ENCODE results near the gene KDM8.
A peak's percentile ranks its signal among the peaks of the same experiment; 100 is the strongest.

Gene KDM8

GRCh38 chr16:27231692-27232060, 28.4 kb downstream of the KDM8 start:
- DNase-seq (ENCODE audit: low read depth): no peak

- no peak for DNase-seq (ENCODE audit: low read depth)
Observed at GRCh38 chr16:27232061-27232900, 29.0 kb downstream of the KDM8 start.

- no peak for DNase-seq (ENCODE audit: low read depth)
Observed at GRCh38 chr16:27232901-27233625, 29.7 kb downstream of the KDM8 start.

GRCh38 chr16:27233731-27234130, 30.4 kb downstream of the KDM8 start:
- no peak for DNase-seq (ENCODE audit: low read depth)

GRCh38 chr16:27234171-27234570, 30.8 kb downstream of the KDM8 start:
- no peak for DNase-seq (ENCODE audit: low read depth)

- no peak for DNase-seq (ENCODE audit: low read depth)
Observed at GRCh38 chr16:27234603-27235002, 31.3 kb downstream of the KDM8 start.

GRCh38 chr16:27235055-27235937, 32.0 kb downstream of the KDM8 start:
- DNase-seq (ENCODE audit: low read depth): peak; percentile 79

- no peak for DNase-seq (ENCODE audit: low read depth)
Observed at GRCh38 chr16:27235938-27236245, 32.6 kb downstream of the KDM8 start.

GRCh38 chr16:27236635-27237218, 33.4 kb downstream of the KDM8 start:
- DNase-seq (ENCODE audit: low read depth): no peak

- DNase-seq (ENCODE audit: low read depth): no peak
Observed at GRCh38 chr16:27237219-27238015, 34.1 kb downstream of the KDM8 start.

GRCh38 chr16:27238016-27238587, 34.8 kb downstream of the KDM8 start:
- DNase-seq (ENCODE audit: low read depth): no peak

GRCh38 chr16:27238591-27238990, 35.3 kb downstream of the KDM8 start:
- no peak for DNase-seq (ENCODE audit: low read depth)

GRCh38 chr16:27239026-27239425, 35.7 kb downstream of the KDM8 start:
- no peak for DNase-seq (ENCODE audit: low read depth)

GRCh38 chr16:27239906-27240655, 36.8 kb downstream of the KDM8 start:
- DNase-seq (ENCODE audit: low read depth): peak; percentile 33

- peak; percentile 81 for DNase-seq (ENCODE audit: low read depth)
Observed at GRCh38 chr16:27240948-27241531, 37.7 kb downstream of the KDM8 start.

GRCh38 chr16:27241658-27242057, 38.3 kb downstream of the KDM8 start:
- no peak for DNase-seq (ENCODE audit: low read depth)

- no peak for DNase-seq (ENCODE audit: low read depth)
Observed at GRCh38 chr16:27242398-27242797, 39.1 kb downstream of the KDM8 start.

- peak; percentile 88 for DNase-seq (ENCODE audit: low read depth)
Observed at GRCh38 chr16:27242868-27243590, 39.7 kb downstream of the KDM8 start.

- no peak for DNase-seq (ENCODE audit: low read depth)
Observed at GRCh38 chr16:27243725-27244362, 40.5 kb downstream of the KDM8 start.
